ENCODE measurements around the gene CYTH1.

CYTH1 gene

DNA sequence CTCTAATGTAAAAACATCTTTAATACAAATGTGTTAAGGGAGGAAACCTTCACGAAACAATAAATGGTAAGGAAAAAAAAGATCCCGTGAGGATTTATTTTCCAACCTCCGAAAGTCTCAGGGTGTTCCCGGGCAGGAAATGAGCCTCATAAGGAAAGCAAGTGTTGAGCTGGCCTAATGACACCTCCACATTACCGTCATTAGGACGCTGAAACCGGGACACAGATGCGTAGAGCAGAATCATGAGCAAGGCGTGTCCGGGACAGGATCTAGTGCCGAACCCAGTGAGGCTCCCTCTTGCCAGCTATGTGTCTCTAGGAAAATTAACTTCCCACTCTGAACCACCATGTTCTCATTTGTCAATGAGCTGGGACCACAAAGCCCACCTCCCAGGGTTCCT, 22.7 kb upstream of the CYTH1 start:
- no peak for DNase-seq (ENCODE audit: low spot score)

- no peak for DNase-seq (ENCODE audit: low spot score)
Observed at GRCh38 chr17:78803186-78803845, 21.2 kb upstream of the CYTH1 start.

- DNase-seq (ENCODE audit: low spot score), result no peak
Observed at GRCh38 chr17:78802459-78802858, 20.4 kb upstream of the CYTH1 start.

- no peak for DNase-seq (ENCODE audit: low spot score)
Observed at GRCh38 chr17:78802008-78802407, 19.9 kb upstream of the CYTH1 start.

- no peak for DNase-seq (ENCODE audit: low spot score)
Observed at GRCh38 chr17:78800132-78800931, 18.3 kb upstream of the CYTH1 start.

GRCh38 chr17:78798695-78799559, 16.9 kb upstream of the CYTH1 start:
- peak; percentile 61 for DNase-seq (ENCODE audit: low spot score)

DNA sequence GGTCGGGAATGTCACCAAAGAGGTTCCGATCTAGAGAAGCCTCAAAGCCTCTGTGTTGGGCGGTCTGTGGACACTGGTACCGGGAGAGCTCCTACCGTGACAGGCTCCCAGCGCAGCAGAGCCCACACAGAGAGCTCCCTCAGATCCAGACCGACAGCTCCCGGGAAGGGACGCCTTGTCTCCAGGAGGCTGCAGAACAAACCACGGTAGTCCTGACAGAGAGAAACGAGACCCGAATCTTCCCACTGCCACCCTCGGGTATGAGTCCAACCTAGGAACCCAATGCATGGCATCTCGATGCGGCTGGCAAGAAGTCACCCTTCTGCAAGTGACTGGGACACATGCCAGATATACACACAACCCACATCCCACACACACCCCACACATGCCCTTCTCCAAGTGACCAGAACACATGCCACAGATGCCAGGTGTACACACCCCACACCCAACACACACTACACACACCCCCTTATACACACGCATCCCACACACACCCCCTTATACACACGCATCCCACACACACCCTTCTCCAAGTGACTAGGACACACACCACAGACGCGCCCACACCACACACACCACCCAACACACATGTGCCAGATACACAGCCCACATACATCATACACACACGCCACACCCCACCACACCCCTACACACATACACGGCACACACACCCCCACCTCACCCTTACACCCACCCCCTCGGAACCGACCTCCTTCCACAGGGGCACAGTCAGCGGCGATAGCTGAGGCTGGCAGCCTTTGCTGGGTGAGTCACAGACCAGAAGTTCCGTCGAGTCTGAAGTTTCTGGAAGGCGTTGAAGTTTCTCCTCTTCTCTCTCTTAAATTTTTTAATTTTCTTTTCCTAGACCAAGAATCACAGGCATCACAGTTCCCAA, 15.9 kb upstream of the CYTH1 start:
- no peak for DNase-seq (ENCODE audit: low spot score)

GRCh38 chr17:78797213-78797612, 15.1 kb upstream of the CYTH1 start:
- DNase-seq (ENCODE audit: low spot score), result no peak

DNA sequence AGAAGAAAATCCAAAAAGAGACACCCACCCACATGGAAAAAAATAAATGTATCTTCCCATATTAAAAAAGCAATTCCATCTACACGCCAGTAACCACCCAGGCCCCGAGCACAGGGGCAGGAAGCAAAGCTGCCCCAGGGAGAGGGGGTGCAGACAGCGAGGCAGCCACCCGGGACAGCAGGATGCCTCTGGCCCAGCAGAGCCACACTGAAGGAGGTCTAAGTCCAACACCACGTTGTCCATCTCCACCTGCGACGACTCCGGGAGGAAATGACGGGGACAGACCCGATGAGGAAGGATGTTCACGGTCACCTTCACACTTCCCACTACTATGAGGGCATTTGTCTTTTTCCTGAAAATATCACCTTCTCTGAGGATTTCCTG, 14.4 kb upstream of the CYTH1 start:
- DNase-seq (ENCODE audit: low spot score), result no peak

DNA sequence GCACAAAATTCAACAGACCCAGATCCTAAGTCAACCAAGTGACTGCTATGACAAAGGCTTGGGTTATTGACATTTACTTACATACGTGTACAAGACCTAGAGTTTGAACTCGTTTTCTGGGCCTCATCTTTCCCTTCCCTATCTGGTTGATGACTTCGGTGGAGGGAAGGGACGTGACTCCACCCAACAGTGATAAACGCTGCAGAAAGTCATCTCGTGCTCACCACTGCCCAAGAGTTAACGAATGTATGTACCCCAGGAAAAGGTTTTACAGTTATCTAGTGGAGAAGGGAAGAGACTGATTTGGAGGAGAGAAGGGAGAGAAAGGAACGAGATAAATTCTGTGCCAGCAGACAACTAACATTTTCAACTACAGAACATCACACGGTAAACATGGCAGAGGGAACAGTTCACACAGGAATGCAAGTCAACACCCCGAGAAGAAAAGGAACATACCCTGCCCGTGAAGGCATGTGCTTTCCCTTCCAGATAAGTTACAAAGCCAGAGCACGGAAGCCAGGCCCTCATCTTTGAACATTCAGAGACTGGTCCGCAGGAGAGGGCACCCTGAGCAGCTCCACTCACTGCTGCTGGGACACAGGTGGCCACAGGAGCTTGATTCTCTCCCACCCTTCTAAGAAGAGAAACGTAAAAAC, 13.9 kb upstream of the CYTH1 start:
- peak; percentile 42 for DNase-seq (ENCODE audit: low spot score)

GRCh38 chr17:78794864-78795640, 13.0 kb upstream of the CYTH1 start:
- no peak for DNase-seq (ENCODE audit: low spot score)

DNA sequence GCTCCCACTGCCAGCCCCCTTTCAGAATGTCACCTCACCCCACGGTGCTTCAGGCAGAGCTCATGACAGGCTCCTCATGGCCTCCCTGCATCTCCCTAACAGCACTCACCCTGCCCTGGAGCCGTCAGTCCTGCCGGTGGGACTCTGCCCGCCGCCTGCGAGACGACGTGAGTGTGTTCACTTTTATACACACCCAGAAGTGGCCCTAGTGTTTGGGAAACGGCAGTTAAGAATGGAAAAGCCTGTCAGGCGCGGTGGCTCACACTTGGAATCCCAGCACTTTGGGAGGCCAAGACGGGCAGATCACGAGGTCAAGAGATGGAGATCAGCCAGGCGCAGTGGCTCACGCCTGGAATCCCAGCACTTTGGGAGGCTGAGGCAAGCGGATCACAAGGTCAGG, 12.3 kb upstream of the CYTH1 start:
- no peak for DNase-seq (ENCODE audit: low spot score)

- no peak for DNase-seq (ENCODE audit: low spot score)
Observed at GRCh38 chr17:78793968-78794367, 11.9 kb upstream of the CYTH1 start.

GRCh38 chr17:78793415-78793814, 11.3 kb upstream of the CYTH1 start:
- no peak for DNase-seq (ENCODE audit: low spot score)

DNA sequence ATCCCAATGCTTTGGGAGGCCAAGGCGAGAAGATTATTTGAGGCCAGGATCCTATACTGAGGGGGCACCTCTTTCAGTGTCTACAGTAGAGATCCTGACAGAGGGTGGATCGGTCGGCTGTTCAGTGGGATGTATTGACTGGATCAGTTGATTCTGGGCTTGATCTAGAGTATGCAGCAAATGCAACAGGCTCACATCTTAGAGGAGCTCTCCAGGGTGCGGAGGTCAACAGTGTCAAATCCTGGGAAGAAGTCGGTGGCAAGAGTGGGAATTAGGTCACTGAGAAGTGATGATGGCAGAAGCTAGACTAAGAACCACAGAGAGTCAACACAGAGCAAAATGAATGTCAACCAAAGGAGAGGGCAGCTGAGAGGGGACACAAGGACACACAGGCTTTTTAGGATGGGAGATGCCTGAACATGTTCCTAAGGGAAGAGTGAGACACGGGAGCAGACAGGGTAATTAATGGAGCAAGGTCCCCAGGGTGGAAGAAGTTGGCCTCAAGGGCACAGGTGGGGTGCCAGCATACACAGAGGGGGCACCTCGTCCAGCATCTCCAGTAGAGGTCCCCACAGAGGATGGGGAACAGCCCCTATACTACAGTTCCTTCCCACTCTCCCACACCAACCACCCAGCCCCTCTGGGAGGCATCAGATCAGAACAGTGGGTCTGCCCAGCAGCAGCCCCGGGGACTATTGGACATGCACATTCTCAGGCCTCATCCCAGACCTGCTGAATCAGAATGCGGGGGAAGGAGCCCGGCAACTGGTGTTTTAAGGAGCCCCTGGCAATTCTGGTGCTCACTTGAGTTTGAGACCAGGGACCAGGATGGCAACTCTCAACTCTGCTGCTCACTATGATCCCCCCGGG, 10.0 kb upstream of the CYTH1 start:
- DNase-seq (ENCODE audit: low spot score), result no peak

DNA sequence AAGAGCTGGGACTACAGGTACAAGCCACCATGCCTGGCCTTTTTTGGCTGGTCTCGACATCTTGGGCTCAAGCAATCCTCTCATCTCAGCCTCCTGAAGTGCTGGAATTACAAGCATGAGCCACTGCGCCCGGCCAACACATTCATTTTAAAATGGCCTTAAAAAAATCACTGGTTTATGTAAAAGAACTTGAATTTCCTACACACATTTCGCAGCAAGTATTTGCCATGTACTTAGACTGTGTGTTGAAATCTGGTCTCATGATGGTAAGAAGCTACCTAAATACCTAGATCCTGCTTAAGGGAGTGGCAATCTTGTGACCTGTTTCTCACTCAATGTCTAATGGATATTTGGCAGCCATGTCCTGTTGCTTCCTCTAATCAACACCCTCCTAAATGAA, 8.5 kb upstream of the CYTH1 start:
- DNase-seq (ENCODE audit: low spot score), result no peak

- peak; percentile 84 for DNase-seq (ENCODE audit: low spot score)
Observed at GRCh38 chr17:78789663-78790181, 7.6 kb upstream of the CYTH1 start.

DNA sequence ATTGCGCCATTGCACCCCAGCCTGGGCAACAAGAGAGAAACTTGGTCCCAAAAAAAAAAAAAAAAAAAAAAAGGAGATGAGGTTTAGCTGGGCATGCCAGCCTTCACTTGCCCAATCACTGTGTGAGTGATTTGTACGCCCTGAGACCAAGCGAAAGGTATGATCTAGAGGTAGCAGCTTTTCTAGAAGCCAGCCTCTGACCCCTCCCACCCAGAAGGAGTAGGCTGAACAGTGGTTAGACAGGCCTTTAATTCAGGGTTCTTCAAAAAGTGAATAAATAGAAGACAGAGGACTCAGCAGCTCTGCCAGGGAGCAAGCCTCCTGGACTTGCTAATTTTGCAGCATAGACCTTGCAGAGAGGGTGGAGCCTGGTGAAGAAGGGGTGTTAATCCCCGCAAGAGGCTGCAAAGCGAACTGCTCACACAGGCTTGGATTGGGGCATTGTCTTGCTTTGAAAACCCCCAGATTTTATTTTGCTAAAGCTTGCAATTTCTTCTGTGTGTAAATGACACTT, 7.1 kb upstream of the CYTH1 start:
- no peak for DNase-seq (ENCODE audit: low spot score)

DNA sequence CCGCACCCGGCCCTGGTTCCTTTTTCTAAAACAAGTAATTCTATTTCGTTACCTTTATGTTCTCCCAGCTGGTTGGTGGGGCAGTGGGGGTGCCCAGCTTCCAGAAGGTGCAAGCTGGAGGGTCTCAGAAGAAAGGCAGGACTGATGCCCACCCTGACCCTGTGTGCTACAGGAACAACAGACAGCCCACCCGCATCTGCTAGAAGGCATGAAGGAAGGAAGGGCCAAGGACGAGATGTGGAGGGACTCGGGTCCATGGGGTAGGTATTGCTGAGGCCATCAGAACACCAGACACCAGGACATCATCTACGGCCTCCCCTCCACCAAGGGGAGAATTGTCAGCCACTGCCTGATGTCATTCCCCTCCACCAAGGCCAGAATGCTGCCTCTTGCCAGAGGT, 6.4 kb upstream of the CYTH1 start:
- DNase-seq (ENCODE audit: low spot score), result no peak

All from hematopoietic multipotent progenitor cell treated with erythropoietin and hydrocortisone succinate and interleukin-3 and kit ligand, for 15 days (in vitro differentiated cells).